NCI-H2196 (cell line): Measurements from ENCODE around the gene USP31.
"Not testable (repeated sequence)": the region's sequence is repeated elsewhere in the genome, so short reads cannot be mapped to it uniquely, and the experiment has no call there.

ENCODE experiments used
- DNase-seq: peaks from one replicate; lab custom pipeline; 2025; ENCODE audit not compliant: unreplicated experiment; lab: John Stamatoyannopoulos, UW

The USP31 gene

GRCh38 chr16:23156946-23157460, 7.8 kb upstream of the USP31 start:
- no peak for DNase-seq

- DNase-seq = no peak
Measured at GRCh38 chr16:23156110-23156509, 6.9 kb upstream of the USP31 start.

- no peak for DNase-seq
Measured at GRCh38 chr16:23155445-23156049, 6.3 kb upstream of the USP31 start.

GRCh38 chr16:23152386-23153178, 3.3 kb upstream of the USP31 start:
- peak; percentile 21 for DNase-seq

GRCh38 chr16:23149993-23150364, 727 bp upstream of the USP31 start:
- no peak for DNase-seq

- DNase-seq = peak; percentile 73
Measured at GRCh38 chr16:23148513-23149266, 562 bp downstream of the USP31 start.

- no peak for DNase-seq
Measured at GRCh38 chr16:23148166-23148512, 1.1 kb downstream of the USP31 start.

GRCh38 chr16:23147666-23148065, 1.6 kb downstream of the USP31 start:
- DNase-seq = no peak

- no peak for DNase-seq
Measured at GRCh38 chr16:23146877-23147601, 2.2 kb downstream of the USP31 start.

GRCh38 chr16:23145608-23146007, 3.6 kb downstream of the USP31 start:
- no peak for DNase-seq

GRCh38 chr16:23145186-23145585, 4.1 kb downstream of the USP31 start:
- peak; percentile 14 for DNase-seq

- DNase-seq = not testable (repeated sequence)
Measured at GRCh38 chr16:23144393-23144792, 4.9 kb downstream of the USP31 start.

GRCh38 chr16:23143391-23143790, 5.9 kb downstream of the USP31 start:
- DNase-seq = no peak

- no peak for DNase-seq
Measured at GRCh38 chr16:23141959-23142740, 7.1 kb downstream of the USP31 start.

GRCh38 chr16:23141500-23141899, 7.8 kb downstream of the USP31 start:
- no peak for DNase-seq

- no peak for DNase-seq
Measured at GRCh38 chr16:23141033-23141432, 8.2 kb downstream of the USP31 start.

- DNase-seq = no peak
Measured at GRCh38 chr16:23140107-23140506, 9.1 kb downstream of the USP31 start.

GRCh38 chr16:23137818-23138217, 11.4 kb downstream of the USP31 start:
- no peak for DNase-seq

GRCh38 chr16:23137256-23137655, 12.0 kb downstream of the USP31 start:
- DNase-seq = no peak

- peak; percentile 73 for DNase-seq
Measured at GRCh38 chr16:23134274-23134673, 15.0 kb downstream of the USP31 start.
